ENCODE measurements around the gene ARHGEF26.

- TF ChIP-seq POLR2A (IDR thresholded peaks at IDR 0.05), result no peak
- TF ChIP-seq CTCF (IDR thresholded peaks at IDR 0.05), result no peak
Observed at GRCh38 chr3:154144825-154145465, 23.8 kb downstream of the ARHGEF26 start.
